MCF 10A (cell line): ENCODE results near the gene TMEM145. TPM values are rescaled to one million over a fixed set of nuclear protein-coding genes. Genes with fewer than 3 reads are reported as not detected.

Experiments used
- BruUV-seq: library from RNA; stranded (reverse); fragments of 400-500 nt; replicated peaks from 2 replicates; lab custom pipeline; 2021; lab: Mats Ljungman, UMichigan
- CTCF ChIA-PET: fragments of 300-600 bp; sonication (Branson Sonifier 250); formaldehyde crosslinking; extraction: SDS; loops from one replicate; lab custom pipeline; 2021; ENCODE audit warnings: antibody characterized with exemption, inconsistent platforms; lab: Yijun Ruan, JAX
- POLR2A ChIA-PET: fragments of 300-600, 350-650 bp; sonication (Branson Sonifier 250); formaldehyde crosslinking; extraction: SDS; loops from one replicate; lab custom pipeline; 2020; ENCODE audit warnings: antibody characterized with exemption, inconsistent platforms; lab: Yijun Ruan, JAX
- DNase-seq: peaks from one replicate; pipeline ENCODE4 v3.0.0-alpha.2; 2018; ENCODE audit not compliant: unreplicated experiment
- H3K27ac Mint-ChIP-seq: one replicate; pipeline ENCODE4 v1.8.0; 2022; ENCODE audit warnings: mild to moderate bottlenecking, low read depth, mixed read lengths; ENCODE audit not compliant: unreplicated experiment
- H3K27me3 Mint-ChIP-seq: one replicate; pipeline ENCODE4 v1.8.0; 2022; ENCODE audit warnings: mixed read lengths; ENCODE audit not compliant: insufficient read depth, unreplicated experiment
- H3K36me3 Mint-ChIP-seq: one replicate; pipeline ENCODE4 v1.8.0; 2022; ENCODE audit warnings: mild to moderate bottlenecking, moderate library complexity, mixed read lengths; ENCODE audit not compliant: insufficient read depth, unreplicated experiment
- H3K4me1 Mint-ChIP-seq: one replicate; pipeline ENCODE4 v1.8.0; 2022; ENCODE audit warnings: mixed read lengths; ENCODE audit not compliant: insufficient read depth, unreplicated experiment
- H3K4me3 Mint-ChIP-seq: one replicate; pipeline ENCODE4 v1.8.0; 2022; ENCODE audit warnings: mild to moderate bottlenecking, moderate library complexity, mixed read lengths; ENCODE audit not compliant: unreplicated experiment
- H3K9me3 Mint-ChIP-seq: one replicate; pipeline ENCODE4 v1.8.0; 2022; ENCODE audit warnings: mixed read lengths; ENCODE audit not compliant: unreplicated experiment
- CTCF ChIP-seq: fragments of 200-600 bp; IDR thresholded peaks from one replicate; pipeline ENCODE4 v1.8.0; 2022; ENCODE audit warnings: antibody characterized with exemption, mild to moderate bottlenecking; ENCODE audit not compliant: unreplicated experiment
- intact Hi-C: fragments of 100-400 bp; cut with micrococcal nuclease; formaldehyde crosslinking; loops from 2 replicates; pipeline ENCODE4 v1.14.1; 2022
- total RNA-seq: library from RNA; stranded (reverse); gene quantifications from 2 replicates; pipeline ENCODE4 v1.2.3, GENCODE V29; 2022

The TMEM145 gene
- total RNA-seq, 1 experiment from 2014 or later, result not detected

GRCh38 chr19:42368360-42368759, 55.3 kb downstream of the TMEM145 start:
- no peaks in the 10 kb centered on the region for H3K27me3 Mint-ChIP-seq
- no peak for TF ChIP-seq CTCF
- POLR2A ChIA-PET, result no interaction called here

GRCh38 chr19:42368765-42369164, 55.7 kb downstream of the TMEM145 start:
- no TSS peak for BruUV-seq
- intact Hi-C loops, result no loop called here
- H3K9me3 Mint-ChIP-seq, result peaks cover 2% of the 10 kb centered on the region
- H3K27ac Mint-ChIP-seq, result no peak overlapping the region
- H3K4me3 Mint-ChIP-seq, result no peak overlapping the region
- H3K4me1 Mint-ChIP-seq, result no peaks in the 10 kb centered on the region
- ChIA-PET POLR2A (no interaction called here), CTCF (no interaction called here)
- no peaks in the 10 kb centered on the region for H3K27me3 Mint-ChIP-seq
- TF ChIP-seq CTCF, result no peak
- DNase-seq, result no peak
- peaks cover 19% of the 10 kb centered on the region for H3K36me3 Mint-ChIP-seq

More at GRCh38 chr19:42368360-42368759, 55.3 kb downstream of the TMEM145 start:
- BruUV-seq, result no TSS peak
- no peak for DNase-seq
- H3K9me3 Mint-ChIP-seq, result peaks cover 6% of the 10 kb centered on the region
- H3K27ac Mint-ChIP-seq, result no peak overlapping the region
- H3K4me3 Mint-ChIP-seq, result no peak overlapping the region
- no peaks in the 10 kb centered on the region for H3K4me1 Mint-ChIP-seq
- CTCF ChIA-PET, result no interaction called here
- intact Hi-C loops, result no loop called here
- H3K36me3 Mint-ChIP-seq, result peaks cover 22% of the 10 kb centered on the region

- H3K4me1 Mint-ChIP-seq, result no peaks in the 10 kb centered on the region
- ChIA-PET POLR2A (no interaction called here), CTCF (no interaction called here)
- no peaks in the 10 kb centered on the region for H3K27me3 Mint-ChIP-seq
- H3K9me3 Mint-ChIP-seq, result no peaks in the 10 kb centered on the region
- H3K27ac Mint-ChIP-seq, result no peak overlapping the region
- no TSS peak for BruUV-seq
- H3K36me3 Mint-ChIP-seq, result peaks cover 17% of the 10 kb centered on the region
- no peak for TF ChIP-seq CTCF
- no peak overlapping the region for H3K4me3 Mint-ChIP-seq
- intact Hi-C loops, result no loop called here
- DNase-seq, result no peak
Measured at GRCh38 chr19:42369433-42370067, 56.4 kb downstream of the TMEM145 start.

GRCh38 chr19:42370068-42370520, 57.0 kb downstream of the TMEM145 start:
- ChIA-PET CTCF (interaction anchor here (1.5 kb wide), 1 partner anchor 31 kb away, joined by 3 read pairs; no protein-coding TSS in a partner anchor), POLR2A (no interaction called here)
- no peaks in the 10 kb centered on the region for H3K27me3 Mint-ChIP-seq
- no TSS peak for BruUV-seq
- no peak overlapping the region for H3K4me3 Mint-ChIP-seq
- H3K36me3 Mint-ChIP-seq, result peaks cover 17% of the 10 kb centered on the region
- no peaks in the 10 kb centered on the region for H3K4me1 Mint-ChIP-seq
- intact Hi-C loops, result no loop called here
- H3K27ac Mint-ChIP-seq, result no peak overlapping the region
- no peaks in the 10 kb centered on the region for H3K9me3 Mint-ChIP-seq
- no peak for DNase-seq
- TF ChIP-seq CTCF, result no peak
